ENCODE data around the gene EFNA2.

Gene EFNA2

DNA sequence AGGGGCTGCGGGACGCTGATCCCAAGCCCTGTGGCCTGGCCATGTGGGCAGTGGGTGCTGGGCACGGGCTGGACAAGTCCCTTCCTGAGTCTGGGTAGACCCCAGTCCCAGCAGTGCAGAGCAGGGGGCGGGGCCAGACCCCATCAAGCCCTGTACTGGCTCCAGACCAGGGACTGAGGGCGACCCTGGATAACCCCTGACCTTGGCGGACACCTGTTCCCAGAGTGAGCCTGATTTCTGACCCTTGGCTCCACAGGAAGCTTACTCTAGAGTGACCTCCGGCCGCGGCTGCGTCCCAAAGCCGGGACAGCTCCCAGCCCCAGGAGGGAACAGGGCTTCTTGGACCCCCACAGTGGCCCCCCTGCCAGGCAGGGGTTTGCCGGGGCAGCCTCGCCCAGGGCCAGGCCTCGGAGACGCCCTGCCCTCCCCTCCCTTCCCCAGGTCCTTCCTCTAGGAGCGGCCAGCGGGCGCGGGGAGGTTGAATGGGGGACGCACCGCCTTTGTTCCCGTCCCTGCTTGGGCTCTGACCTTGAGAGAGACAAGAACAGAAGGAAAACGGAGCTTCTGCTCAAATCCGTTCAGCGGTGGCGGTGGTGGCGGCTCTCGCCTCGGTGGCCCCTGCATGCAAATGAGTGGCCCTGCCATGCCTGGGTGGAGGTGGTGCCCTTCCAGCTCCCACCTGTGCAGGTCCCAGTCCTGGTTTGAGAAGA is 2.3 kb upstream of the EFNA2 start:
- no peak for FAIRE-seq
- DNase-seq (ENCODE audit: insufficient read length, low spot score), result no peak

GRCh38 chr19:1283917-1284292 is 1.8 kb upstream of the EFNA2 start:
- DNase-seq (ENCODE audit: insufficient read length, low spot score), result no peak
- FAIRE-seq, result no peak

DNA sequence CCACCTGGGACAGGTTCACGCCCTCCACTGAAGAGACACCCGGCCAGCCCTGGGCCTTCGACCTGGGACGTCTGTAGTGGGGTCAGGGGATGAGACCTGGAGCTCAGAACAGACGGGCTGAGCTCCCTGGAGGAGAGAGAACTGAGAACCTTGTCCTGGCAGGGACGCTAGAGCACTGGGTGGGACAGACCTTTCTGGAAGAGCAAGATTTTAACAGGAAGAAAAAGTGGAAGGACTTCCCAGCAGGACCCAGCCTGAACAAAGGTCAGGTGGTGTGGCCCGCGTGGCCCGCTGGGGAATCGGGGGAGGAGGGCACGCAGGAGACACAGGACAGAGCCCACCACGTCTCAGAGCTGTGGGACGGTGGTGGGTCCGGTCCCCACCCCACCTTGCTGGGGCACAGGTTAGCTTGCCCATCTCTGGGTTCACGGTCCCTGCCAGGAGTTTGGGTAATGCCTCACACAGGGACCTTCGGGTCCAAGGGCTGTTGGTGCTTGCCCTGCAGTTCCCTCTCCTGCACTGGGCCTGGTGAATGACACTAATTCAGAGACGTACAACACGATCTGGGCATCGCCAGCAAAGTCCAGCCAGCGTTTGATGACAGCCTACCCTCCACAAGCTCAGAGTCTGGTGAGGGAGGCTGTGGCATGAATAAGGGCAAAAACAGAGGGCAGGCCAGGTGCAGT is 1.2 kb upstream of the EFNA2 start:
- DNase-seq (ENCODE audit: insufficient read length, low spot score) (no peak), FAIRE-seq (no peak)

DNA sequence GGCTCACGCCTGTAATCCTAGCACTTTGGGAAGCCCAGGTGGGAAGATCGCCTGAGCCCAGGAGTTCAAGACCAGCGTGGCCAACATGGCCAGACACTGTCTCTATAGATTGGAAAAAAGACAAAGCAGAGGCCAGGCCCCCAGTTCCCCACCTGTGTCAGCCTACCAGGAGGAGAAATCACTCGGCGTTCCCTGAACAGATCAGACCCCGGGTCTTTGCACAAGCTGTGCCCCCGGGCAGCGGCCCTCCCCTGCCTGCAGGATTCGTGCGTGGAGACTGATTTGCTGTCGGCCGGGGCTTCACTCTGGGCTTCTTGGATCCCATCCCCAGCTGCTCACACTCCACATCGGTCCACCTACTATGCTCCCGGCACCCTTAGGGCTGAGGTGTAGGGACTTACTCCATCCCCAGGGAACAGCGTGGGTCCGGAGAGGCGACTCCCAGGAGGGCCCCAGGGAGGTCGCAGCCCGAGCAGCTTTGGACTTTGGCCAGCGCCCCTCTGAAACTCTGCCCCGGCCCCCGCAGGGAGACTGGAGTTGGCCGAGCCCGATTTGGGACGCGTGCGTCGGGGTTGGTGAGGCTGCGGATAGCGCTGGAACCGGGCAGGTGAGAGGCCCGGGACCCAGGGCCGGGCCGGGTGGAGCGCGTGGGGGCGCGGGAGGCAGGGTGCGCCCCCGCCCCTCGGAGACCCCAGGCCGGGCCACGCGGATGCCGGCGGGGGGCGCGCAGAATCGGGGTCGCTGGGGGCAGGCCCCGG is 515 bp upstream of the EFNA2 start:
- DNase-seq (ENCODE audit: insufficient read length, low spot score), result no peak
- no peak for FAIRE-seq

DNA sequence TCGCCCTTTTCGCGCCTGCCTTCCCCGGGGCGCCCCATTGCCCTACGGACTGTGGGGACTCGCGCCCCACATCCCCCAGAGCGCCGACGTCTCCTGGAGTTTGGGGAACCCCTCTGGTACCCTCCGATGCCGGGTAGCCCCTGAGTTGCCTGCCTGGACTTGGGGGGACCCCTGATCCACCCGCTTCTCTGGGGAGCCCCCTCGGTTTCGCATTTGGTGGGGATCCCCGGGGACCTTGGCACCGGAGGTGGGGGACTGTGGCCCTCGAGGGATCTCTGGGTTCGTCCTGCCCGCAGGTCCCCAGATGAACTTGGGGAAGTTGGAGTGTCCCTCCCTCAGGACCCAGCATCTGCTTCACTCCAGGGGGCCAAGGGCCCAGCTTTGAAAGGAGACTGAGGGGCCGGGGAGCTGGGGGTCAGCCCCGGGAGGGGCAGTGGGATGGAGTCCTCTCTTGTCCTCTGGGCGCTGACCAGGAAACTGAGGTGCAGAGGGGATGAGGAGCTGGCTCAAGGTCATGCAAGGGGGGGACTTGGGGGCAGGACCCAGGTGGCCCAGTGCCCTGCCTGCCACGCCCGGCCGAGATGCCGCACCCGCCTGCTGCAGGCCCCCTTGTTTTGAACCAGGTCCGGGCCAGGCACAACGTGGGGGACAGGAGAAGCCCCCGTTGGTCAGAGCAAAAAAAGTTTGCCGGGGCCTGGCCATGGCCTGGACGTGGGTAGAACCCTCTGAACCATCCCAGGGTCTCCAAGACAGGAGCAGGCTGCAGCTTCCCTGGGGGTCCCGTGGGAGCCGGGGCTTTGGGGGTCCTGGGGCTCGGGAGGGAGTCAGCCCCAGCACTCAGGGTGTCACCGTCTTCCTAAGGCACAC is 1.0 kb downstream of the EFNA2 start:
- FAIRE-seq (no peak), DNase-seq (ENCODE audit: insufficient read length, low spot score) (no peak)

DNA sequence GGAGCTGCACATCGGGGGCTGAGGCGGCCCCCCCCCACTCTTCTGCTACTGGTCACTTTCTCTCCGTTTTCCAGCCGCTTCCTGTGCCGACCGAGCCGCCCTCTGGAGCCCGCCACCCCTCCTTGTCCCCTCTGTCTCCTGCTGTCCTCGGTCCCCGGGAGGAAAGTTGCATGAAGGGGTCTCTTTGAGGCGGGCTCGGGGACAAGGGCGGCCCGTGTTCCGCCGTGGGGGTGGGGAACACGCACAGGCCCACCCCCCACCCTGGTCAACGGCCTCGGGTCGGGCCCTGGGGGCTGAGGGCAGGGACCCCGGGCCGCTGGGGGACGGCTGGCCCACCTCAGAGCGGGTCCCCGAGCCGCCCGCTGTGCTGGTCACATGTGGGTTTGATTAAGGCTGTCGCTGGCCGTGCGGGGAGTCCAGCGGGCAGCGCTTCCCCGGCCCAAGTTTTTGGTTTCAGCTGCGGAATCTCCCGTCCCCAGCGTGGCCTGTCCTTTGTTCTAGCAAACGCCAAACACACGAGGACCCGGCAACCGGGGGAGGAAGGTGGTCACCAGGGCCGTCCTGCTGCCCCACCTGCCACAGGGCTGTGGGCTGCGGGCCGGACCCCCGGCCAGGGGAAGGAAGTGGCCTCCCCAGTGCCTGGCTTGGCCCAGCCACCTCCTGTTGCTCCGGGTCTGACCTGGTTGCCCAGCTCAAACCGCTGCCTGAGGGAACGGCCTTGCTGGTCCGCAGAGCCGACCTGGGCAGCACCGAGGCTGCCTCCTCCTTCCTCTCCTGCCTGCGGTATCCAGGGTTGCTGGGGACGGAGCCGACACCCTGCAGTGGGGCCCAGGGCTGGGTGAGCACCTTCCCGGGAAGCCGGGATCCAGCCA is 1.9 kb downstream of the EFNA2 start:
- FAIRE-seq (no peak), DNase-seq (ENCODE audit: insufficient read length, low spot score) (no peak)

GRCh38 chr19:1288226-1288612 is 2.5 kb downstream of the EFNA2 start:
- FAIRE-seq (no peak), DNase-seq (ENCODE audit: insufficient read length, low spot score) (no peak)

GRCh38 chr19:1288833-1289685 is 3.4 kb downstream of the EFNA2 start:
- FAIRE-seq (no peak), DNase-seq (ENCODE audit: insufficient read length, low spot score) (no peak)

DNA sequence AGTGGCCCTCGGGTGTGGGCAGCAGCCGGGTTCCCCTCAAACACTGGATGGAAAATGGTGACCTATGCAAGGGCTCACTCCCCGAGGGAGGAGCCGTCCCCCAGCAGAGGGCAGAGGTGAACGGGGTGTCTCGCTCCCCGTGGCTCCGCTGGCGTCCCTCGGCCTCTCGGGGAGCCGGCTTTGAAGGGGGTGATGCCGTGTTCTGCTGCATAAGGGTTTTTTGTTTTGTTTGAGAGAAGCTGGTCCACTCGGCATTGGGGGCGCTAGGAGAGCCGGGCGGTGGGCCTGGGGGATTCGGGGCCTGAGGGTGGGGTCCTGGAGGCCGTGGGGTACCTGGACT is 4.0 kb downstream of the EFNA2 start:
- FAIRE-seq, result no peak
- no peak for DNase-seq (ENCODE audit: insufficient read length, low spot score)

- FAIRE-seq (no peak), DNase-seq (ENCODE audit: insufficient read length, low spot score) (no peak)
Measured at GRCh38 chr19:1290196-1290702, 4.6 kb downstream of the EFNA2 start.

- FAIRE-seq, result no peak
- no peak for DNase-seq (ENCODE audit: insufficient read length, low spot score)
Measured at GRCh38 chr19:1290703-1291651, 5.3 kb downstream of the EFNA2 start.

- FAIRE-seq (peak; percentile 72), DNase-seq (ENCODE audit: insufficient read length, low spot score) (peak; percentile 76)
Measured at GRCh38 chr19:1291761-1292418, 6.2 kb downstream of the EFNA2 start.

DNA sequence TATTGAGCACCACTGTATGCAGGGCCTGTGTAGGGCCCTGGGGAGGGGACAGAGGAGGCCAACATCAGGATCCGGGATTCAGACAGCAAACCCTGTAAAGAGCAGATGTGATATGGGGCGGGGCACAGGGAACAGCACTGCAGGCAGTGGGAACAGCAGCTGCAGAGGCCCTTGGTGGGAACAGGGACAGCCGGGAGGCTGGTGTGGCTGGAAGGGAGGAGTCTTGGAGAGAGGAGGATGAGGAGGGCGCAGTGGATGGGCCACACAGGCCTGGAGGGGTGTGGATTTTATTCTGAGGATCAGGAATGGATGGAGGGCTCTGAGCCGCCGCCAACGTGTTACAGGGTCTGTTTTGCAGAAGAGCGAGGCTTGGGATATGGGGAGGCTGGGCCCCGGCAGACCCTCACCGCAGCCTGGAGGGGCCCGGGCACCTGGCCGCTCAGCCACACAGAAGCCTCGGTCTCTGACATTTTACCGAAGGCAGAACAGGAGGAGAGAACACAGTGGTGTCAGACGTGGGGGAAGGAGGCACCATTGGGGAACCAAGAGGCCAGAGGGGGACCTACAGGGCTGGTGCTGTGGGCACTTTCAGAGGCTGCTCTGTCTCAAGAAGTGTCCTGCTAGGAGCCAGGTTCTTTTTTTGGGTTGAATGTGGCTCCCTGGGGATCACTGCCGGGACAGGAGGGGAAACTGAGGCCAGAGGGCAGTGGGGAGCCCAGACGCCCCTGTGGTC is 6.9 kb downstream of the EFNA2 start:
- DNase-seq (ENCODE audit: insufficient read length, low spot score) (no peak), FAIRE-seq (no peak)

DNA sequence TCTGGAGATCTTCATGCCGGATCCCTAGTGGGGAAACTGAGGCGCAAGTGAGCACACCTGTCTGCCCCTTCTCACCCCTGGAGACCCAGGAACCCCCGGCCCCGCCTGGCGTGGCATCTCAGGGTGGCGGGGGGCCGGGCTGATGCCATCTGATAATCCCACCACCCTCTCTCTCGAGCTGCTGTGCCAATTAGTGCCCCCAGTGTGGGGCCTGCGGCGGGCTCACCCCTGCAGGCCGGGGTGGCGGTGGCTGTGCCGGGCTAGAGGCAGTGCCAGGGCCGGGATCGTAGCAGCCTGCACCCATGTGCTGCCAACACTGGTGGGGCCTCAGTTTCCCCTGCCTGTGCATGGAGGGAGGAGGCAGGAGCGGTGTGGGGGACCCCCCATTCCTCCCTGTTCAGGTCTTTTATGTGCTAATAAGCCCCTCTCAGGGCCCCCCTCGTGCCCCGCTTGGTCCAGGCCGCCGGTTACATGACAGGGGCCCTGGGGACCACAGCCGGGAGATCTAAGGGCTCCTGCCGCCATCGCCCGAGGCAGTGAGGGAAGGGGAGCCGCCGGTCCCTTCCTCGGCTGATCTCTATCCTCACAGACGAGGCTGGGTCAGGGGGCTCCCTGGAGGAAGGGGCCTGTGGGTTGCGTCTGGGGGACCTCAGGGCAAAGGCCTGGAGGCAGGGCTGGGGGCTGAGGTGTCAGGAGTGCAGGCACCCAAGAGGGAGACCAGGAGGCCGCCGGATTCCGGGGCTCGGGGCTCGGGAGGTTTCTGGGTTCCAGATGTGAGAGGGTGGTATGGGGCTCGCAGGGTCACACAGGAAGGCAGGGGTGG is 8.3 kb downstream of the EFNA2 start:
- DNase-seq (ENCODE audit: insufficient read length, low spot score), result no peak
- no peak for FAIRE-seq

DNA sequence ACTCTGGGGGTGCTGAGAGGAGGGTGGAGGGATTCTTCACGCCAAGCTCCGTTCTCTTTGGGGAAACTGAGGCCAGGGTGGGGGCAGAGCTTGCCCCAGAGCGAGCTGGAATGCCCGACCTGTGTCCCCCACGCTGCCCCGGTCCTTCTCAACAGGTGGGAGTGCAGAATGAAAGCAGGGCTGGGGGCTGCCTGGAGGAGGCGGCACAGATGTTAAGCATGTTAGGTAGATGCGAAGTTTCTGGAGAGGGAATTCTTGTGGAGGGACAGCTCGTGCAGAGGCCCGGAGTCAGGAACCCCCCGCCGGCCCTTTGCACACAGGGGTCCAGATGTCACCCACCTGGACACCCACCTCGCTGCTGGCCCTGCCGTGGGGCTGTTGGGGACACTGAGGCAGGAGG is 9.0 kb downstream of the EFNA2 start:
- FAIRE-seq (no peak), DNase-seq (ENCODE audit: insufficient read length, low spot score) (no peak)
